Esophagus squamous epithelium (tissue), 4 donors: ENCODE data around the gene CANT1.

Experiments used
- CTCF ChIP-seq, 6 experiments: fragments of 450-650 bp in 4 of 6; fragments of 200-600 bp in 2 of 6; sonication (generic) in 2 of 6; IDR thresholded peaks; one replicate each; pipeline ENCODE4 v1.5.1; 2016 to 2019; ENCODE audit warnings: antibody characterized with exemption in 6 of 6, mild to moderate bottlenecking in 4 of 6, moderate library complexity in 4 of 6
- POLR2A ChIP-seq, 4 donors: fragments of 450-650 bp; IDR thresholded peaks; one replicate each; pipeline ENCODE4 v1.6.1; 2017; ENCODE audit warnings: antibody characterized with exemption in 4 of 4, mild to moderate bottlenecking in 4 of 4, moderate library complexity in 3 of 4

GRCh38 chr17:79008666-79009387, 737 bp downstream of the CANT1 start:
- no peak for TF ChIP-seq POLR2A (IDR thresholded peaks at IDR 0.05)
- TF ChIP-seq CTCF (IDR thresholded peaks at IDR 0.05), result no peak
